ENCODE measurements around the gene NUDT3.

The NUDT3 gene

GRCh38 chr6:34343806-34344205 lies 48.7 kb downstream of the NUDT3 start:
- no peak overlapping the region for H3K4me3 ChIP-seq (ENCODE audit: low read depth, low read length)
- TF ChIP-seq CTCF (IDR thresholded peaks at IDR 0.05; ENCODE audit: low read depth, low read length), result no peak

- TF ChIP-seq CTCF (IDR thresholded peaks at IDR 0.05; ENCODE audit: low read depth, low read length), result no peak
- no peak overlapping the region for H3K4me3 ChIP-seq (ENCODE audit: low read depth, low read length)
Measured at GRCh38 chr6:34342247-34342646, 50.2 kb downstream of the NUDT3 start.

- H3K4me3 ChIP-seq (ENCODE audit: low read depth, low read length), result no peak overlapping the region
- TF ChIP-seq CTCF (IDR thresholded peaks at IDR 0.05; ENCODE audit: low read depth, low read length), result no peak
Measured at GRCh38 chr6:34341481-34341971, 50.9 kb downstream of the NUDT3 start.

GRCh38 chr6:34340906-34341480 lies 51.5 kb downstream of the NUDT3 start:
- no peak for TF ChIP-seq CTCF (IDR thresholded peaks at IDR 0.05; ENCODE audit: low read depth, low read length)
- H3K4me3 ChIP-seq (ENCODE audit: low read depth, low read length), result no peak overlapping the region

- H3K4me3 ChIP-seq (ENCODE audit: low read depth, low read length), result no peak overlapping the region
- TF ChIP-seq CTCF (IDR thresholded peaks at IDR 0.05; ENCODE audit: low read depth, low read length), result no peak
Measured at GRCh38 chr6:34340394-34340793, 52.1 kb downstream of the NUDT3 start.

- H3K4me3 ChIP-seq (ENCODE audit: low read depth, low read length), result no peak overlapping the region
- TF ChIP-seq CTCF (IDR thresholded peaks at IDR 0.05; ENCODE audit: low read depth, low read length), result no peak
Measured at GRCh38 chr6:34339971-34340370, 52.5 kb downstream of the NUDT3 start.

GRCh38 chr6:34339432-34339831 lies 53.0 kb downstream of the NUDT3 start:
- TF ChIP-seq CTCF (IDR thresholded peaks at IDR 0.05; ENCODE audit: low read depth, low read length), result no peak
- H3K4me3 ChIP-seq (ENCODE audit: low read depth, low read length), result no peak overlapping the region
